ENCODE data around the gene DCLK3. TPM values are rescaled to one million over a fixed set of nuclear protein-coding genes. Genes with fewer than 3 reads are reported as not detected.

DCLK3 gene
- total RNA-seq, 4 donors from 2014 or later = 15.0 to 37.3 (median 32.0) TPM

DNA sequence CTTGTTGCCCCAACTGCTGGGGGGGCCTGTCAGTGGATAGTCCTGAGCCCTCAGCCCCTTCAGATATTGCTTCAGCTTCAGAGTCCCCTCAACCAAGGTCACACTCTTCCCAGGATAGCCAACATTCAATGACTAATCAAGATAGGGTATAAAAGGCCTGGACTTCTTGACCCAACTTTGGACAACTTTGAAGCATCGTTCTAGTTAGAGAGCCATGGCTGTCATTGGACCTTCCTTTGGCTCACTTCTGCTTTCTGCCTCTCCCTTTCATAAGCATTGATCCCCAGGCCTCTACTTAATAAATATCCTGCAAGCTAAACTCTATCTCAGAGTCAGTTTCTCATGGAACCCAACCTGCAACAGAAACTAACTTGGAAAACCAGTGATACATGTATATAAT is 31.3 kb upstream of the DCLK3 start:
- 75 to 83% methylated on average over 1 of the region's 1 CpG for WGBS, 2 donors
- no peak for DNase-seq (ENCODE audit: low spot score in 2 of 2)
- TF ChIP-seq, protein P1, sequence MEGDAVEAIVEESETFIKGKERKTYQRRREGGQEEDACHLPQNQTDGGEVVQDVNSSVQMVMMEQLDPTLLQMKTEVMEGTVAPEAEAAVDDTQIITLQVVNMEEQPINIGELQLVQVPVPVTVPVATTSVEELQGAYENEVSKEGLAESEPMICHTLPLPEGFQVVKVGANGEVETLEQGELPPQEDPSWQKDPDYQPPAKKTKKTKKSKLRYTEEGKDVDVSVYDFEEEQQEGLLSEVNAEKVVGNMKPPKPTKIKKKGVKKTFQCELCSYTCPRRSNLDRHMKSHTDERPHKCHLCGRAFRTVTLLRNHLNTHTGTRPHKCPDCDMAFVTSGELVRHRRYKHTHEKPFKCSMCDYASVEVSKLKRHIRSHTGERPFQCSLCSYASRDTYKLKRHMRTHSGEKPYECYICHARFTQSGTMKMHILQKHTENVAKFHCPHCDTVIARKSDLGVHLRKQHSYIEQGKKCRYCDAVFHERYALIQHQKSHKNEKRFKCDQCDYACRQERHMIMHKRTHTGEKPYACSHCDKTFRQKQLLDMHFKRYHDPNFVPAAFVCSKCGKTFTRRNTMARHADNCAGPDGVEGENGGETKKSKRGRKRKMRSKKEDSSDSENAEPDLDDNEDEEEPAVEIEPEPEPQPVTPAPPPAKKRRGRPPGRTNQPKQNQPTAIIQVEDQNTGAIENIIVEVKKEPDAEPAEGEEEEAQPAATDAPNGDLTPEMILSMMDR (IDR thresholded peaks at IDR 0.05) = no peak

DNA sequence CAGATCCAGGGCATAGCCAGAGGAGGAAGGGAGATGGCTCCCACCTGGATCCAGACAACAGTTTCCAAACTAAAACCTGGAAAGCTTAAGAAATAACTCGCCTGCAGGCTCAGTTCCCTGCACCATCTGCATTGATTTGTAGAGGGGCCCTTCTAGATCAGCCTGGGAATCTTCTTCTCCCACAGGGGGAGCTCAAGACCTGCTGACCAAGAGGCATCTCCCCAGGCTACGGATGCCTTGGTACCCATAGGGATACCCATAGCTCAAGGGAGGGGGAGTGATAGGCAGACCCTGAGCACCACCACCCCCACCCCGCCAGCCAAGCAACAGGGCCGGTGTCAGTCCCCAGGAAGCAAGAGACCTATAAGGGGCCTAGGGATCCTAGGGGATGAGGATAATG is 28.0 kb upstream of the DCLK3 start:
- Histone ChIP-seq H3K4me3 (no peak overlapping the region), H3K4me1 (peaks cover 0 to 11% (median 0%) of the 10 kb centered on the region in 4 donors), H3K27me3 (no peaks in the 10 kb centered on the region), H3K27ac (peak overlapping the region in 1 of 4 donors; percentile 67), H3K36me3 (no peaks in the 10 kb centered on the region), H3K9me3 (no peaks in the 10 kb centered on the region)
- TF ChIP-seq EP300 (IDR thresholded peaks at IDR 0.05) (no peak), POLR2A (IDR thresholded peaks at IDR 0.05) (no peak)
- TF ChIP-seq, protein P1 (IDR thresholded peaks at IDR 0.05) = no peak
- no peak for DNase-seq (ENCODE audit: low spot score in 2 of 2)
- 70 to 71% methylated on average over 4 of the region's 4 CpGs for WGBS, 2 donors

More for the DNA sequence above, 31.3 kb upstream of the DCLK3 start:
- Histone ChIP-seq H3K36me3 (no peaks in the 10 kb centered on the region), H3K27me3 (no peaks in the 10 kb centered on the region), H3K4me3 (no peak overlapping the region), H3K4me1 (peaks cover 0 to 11% (median 0%) of the 10 kb centered on the region in 4 donors), H3K9me3 (peaks cover 0 to 3% (median 0%) of the 10 kb centered on the region in 4 donors), H3K27ac (no peak overlapping the region)

DNA sequence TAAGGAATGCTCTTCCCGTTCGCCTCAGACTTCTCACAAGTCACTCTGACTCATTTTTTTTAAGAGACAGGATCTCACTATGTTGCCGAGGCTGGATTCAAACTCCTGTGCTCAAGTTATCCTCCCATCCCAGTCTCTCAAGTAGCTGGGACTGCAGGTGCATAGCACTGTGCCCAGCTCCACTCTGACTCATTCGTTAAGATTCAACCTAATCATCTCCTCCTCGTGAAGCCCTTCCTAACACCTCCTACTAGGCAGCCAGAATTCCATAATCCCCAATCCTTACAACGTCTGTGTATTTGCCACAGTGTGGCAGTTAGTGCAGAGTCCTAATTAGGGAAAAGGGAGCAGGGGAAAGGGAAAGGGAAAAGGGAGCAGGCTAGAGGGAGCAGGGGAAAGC is 26.4 kb upstream of the DCLK3 start:
- H3K4me3 ChIP-seq = no peak overlapping the region
- no peak for DNase-seq (ENCODE audit: low spot score in 2 of 2)
- H3K4me1 ChIP-seq = peaks cover 0 to 11% (median 0%) of the 10 kb centered on the region in 4 donors
- no peaks in the 10 kb centered on the region for H3K36me3 ChIP-seq
- H3K9me3 ChIP-seq = no peaks in the 10 kb centered on the region
- H3K27me3 ChIP-seq = no peaks in the 10 kb centered on the region
- peak overlapping the region in 2 of 4 donors; percentile 46 to 67 for H3K27ac ChIP-seq
- no peak for TF ChIP-seq POLR2A (IDR thresholded peaks at IDR 0.05)
- TF ChIP-seq, protein P1 (IDR thresholded peaks at IDR 0.05) = no peak
- no peak for TF ChIP-seq EP300 (IDR thresholded peaks at IDR 0.05)
- 49 to 64% methylated on average over 5 to 6 of the region's 6 CpGs for WGBS, 2 donors

DNA sequence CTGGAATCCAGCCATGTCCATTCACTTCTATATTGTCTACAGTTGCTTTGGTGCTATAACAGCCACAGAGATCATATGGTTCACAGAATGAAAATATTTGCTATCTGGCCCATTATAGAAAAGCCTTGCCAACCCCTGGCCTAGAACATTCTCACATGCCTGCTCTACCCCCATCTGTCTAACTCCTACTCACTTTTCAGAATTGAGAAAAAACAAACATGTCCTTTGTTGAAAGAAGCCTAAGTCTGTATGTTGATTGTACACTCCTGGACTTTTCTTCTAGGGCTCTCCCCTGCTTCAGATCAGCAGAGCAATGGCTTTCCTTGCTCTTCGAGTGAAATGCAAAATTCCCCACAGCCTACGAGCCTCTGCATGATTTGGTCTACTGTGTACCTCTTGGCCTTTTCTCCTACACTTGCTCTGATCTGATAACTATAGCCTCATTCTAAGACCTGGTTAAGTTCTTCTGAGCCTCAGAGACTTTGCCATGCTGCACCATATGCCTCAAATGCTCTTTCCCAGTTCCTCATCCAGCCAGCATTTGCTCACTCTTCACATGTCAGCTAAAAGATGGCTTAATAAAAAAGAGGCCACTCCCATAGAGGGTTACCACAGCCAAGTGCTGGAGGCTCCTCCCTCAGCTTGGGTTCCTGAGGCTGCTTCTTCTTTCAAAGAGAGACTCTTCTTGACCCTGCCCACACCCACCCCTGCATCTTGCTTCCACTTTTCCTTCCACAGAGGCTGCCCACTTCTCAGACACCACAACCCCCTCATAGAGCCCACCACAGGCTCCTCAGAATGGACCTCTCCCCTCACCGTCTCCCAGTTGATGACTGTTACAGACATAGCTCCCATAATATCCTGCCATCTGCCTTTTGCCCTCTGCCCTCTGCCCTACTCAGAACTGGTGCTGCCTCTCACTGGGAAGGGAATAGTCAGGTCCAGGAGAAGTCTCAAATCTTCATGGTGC is 22.9 kb upstream of the DCLK3 start:
- Histone ChIP-seq H3K36me3 (no peaks in the 10 kb centered on the region), H3K4me1 (peaks cover 0 to 11% (median 0%) of the 10 kb centered on the region in 4 donors), H3K27ac (peak overlapping the region in 3 of 4 donors; percentile 17 to 76 (median 57)), H3K9me3 (no peaks in the 10 kb centered on the region), H3K27me3 (no peaks in the 10 kb centered on the region), H3K4me3 (no peak overlapping the region)
- DNase-seq (ENCODE audit: low spot score in 2 of 2) = no peak
- 50 to 65% methylated on average over 3 of the region's 3 CpGs for WGBS, 2 donors
- TF ChIP-seq EP300 (IDR thresholded peaks at IDR 0.05) = peak in 1 of 2 donors; percentile 65
- TF ChIP-seq, protein P1 (IDR thresholded peaks at IDR 0.05) = no peak
- TF ChIP-seq POLR2A (IDR thresholded peaks at IDR 0.05) = no peak

DNA sequence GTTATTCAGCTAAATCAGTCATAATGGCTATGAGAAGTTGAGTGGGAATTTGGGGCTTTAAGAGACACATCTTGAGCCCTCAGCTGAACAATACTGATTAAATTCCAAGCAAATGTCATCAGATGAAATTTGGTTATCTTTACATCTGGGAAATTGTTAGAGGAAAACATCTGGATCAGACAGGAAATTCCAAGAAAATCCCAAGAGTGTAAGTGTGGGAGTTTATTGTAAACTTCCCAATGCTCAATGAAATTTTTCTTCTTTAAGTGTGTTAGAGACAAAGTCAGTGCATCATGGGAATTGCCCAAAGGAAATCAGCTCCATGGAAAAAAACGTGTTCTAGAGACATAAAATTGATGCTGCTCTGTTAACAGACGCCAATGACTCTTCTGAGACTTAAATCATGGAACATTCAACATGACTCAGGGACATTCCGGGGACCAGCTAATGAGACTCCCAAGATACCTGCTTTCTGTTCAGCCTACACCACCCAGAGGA is 19.8 kb upstream of the DCLK3 start:
- no peaks in the 10 kb centered on the region for H3K27me3 ChIP-seq
- TF ChIP-seq, protein P1 (IDR thresholded peaks at IDR 0.05) = no peak
- no peak for TF ChIP-seq EP300 (IDR thresholded peaks at IDR 0.05)
- no peak for TF ChIP-seq POLR2A (IDR thresholded peaks at IDR 0.05)
- H3K27ac ChIP-seq = peak overlapping the region in 1 of 4 donors; percentile 20
- no peaks in the 10 kb centered on the region for H3K36me3 ChIP-seq
- WGBS, 2 donors = 58 to 60% methylated on average over 3 of the region's 3 CpGs
- H3K4me3 ChIP-seq = no peak overlapping the region
- no peaks in the 10 kb centered on the region for H3K4me1 ChIP-seq
- DNase-seq (ENCODE audit: low spot score in 2 of 2) = no peak
- no peaks in the 10 kb centered on the region for H3K9me3 ChIP-seq

Data from tibial nerve (tissue), 4 donors.